NCI-H774 (cell line): ENCODE measurements around the gene ARPC5.

Experiments used
- DNase-seq: peaks from one replicate; lab custom pipeline; 2025; lab: John Stamatoyannopoulos, UW

ARPC5 gene

GRCh38 chr1:183586455-183586854 lies 49.1 kb downstream of the ARPC5 start:
- DNase-seq, result no peak

DNA sequence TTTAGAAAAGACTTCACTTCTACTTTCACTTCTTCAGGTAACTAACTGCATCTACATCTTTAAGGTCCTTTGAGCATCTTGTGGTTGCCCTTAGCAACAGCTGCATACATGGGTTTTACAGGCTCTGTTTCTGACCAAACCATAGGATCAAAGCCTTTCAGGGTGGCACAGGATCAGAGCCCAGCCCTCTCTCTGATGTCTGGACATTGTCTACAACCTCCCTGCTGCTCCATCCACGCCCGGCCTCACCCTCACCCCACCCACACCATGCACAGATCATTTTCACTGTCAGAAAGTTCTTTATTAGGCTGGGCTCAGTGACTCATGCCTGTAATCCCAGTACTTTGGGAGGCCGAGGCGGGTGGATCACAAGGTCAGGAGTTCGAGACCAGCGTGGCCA lies 50.5 kb downstream of the ARPC5 start:
- DNase-seq, result no peak

- no peak for DNase-seq
Observed at GRCh38 chr1:183584147-183584546, 51.4 kb downstream of the ARPC5 start.

GRCh38 chr1:183583466-183583865 lies 52.1 kb downstream of the ARPC5 start:
- DNase-seq, result no peak

DNA sequence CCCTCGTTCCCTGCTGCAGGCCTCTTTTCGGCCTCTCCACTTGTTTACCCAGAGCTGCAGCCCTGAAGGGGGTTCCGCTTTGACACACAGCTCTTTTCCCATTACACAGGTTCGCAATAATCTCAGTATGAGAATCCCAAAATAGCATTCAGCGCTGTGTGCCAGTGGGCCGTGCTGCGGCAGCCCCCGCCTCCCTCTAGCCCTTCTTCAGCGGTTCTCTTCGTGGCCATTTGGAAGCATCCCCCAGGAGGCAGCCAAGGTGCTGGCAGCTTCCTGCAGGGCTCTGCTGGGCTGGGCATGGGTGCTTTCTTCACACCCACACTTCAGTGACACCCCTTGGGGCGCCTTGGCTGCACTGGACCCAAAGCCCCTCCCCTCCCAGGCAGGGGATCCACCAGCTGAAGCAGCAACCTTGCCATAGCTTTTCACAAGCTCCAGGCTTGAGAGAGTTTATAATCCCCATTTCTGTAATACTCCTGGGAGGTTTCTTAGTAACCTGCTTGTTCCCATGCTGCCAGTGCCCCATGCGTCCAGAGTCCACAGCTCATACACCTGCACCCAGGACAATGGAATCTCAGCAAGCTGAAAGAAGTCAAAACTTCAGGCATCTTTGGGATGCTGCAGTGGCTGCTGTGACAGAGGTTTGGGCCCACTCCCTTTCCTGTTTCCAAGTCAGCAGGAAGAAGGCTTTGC lies 53.4 kb downstream of the ARPC5 start:
- no peak for DNase-seq

- DNase-seq, result peak; percentile 19
Observed at GRCh38 chr1:183580281-183580682, 55.3 kb downstream of the ARPC5 start.

DNA sequence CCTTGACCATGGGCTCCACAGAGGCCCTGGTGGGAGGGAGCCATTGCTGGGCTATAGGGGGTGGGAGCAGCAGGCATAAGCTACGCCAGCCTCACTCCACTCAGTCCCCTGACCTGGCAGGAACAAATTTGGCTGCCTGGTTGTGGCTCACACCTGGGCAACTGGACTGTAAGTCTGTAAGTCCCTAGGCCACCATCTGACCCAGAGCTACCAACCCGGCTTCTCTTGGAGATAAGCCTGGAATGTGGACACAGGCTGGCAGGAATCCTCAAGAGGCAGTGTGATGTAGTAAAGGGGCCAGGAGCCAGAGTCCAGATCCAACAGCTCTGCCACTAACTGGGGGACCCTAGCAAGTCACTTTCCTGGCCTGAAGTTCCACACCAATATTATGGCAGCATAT lies 56.7 kb downstream of the ARPC5 start:
- DNase-seq, result no peak

DNA sequence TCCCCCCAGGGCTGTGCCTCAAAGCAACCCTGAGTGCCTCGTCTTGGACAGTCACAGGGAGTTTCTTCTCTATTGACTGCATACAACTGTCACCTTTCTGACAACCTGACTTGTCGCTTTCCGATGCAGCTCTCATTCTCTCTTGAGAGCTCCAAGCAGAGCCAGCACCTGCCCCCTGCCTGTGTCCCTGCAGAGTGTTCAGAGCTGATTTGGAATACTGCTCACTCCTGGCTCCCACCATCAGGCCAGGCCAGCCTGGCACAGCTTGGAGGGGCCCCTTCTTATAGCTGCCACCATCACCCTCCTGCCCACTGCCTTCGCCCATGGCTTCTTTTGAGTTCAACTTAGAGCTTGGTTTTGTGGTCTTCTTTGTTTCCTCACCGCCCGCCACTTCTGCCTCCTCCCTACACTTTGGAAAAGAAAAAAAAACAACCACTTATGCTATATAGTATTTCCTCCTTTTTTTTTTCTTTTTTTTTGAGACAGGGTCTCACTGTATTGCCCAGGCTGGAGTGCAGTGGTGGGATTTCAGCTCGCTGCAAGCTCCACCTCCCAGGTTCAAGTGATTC lies 57.6 kb downstream of the ARPC5 start:
- no peak for DNase-seq

- DNase-seq, result no peak
Observed at GRCh38 chr1:183576537-183576936, 59.0 kb downstream of the ARPC5 start.

- DNase-seq, result no peak
Observed at GRCh38 chr1:183575606-183576005, 60.0 kb downstream of the ARPC5 start.

- DNase-seq, result no peak
Observed at GRCh38 chr1:183572721-183573120, 62.9 kb downstream of the ARPC5 start.

GRCh38 chr1:183571678-183572268 lies 63.8 kb downstream of the ARPC5 start:
- no peak for DNase-seq
